GM18867 (cell line): Measurements from ENCODE around the gene PTPRF.
"Not testable (repeated sequence)": the region's sequence is repeated elsewhere in the genome, so short reads cannot be mapped to it uniquely, and the experiment has no call there.

Experiments
- ATAC-seq: cut with Tn5 transposase; IDR thresholded peaks from one replicate; pipeline ENCODE4 v1.9.1; 2021; ENCODE audit warnings: mild to moderate bottlenecking, moderate library complexity; ENCODE audit not compliant: unreplicated experiment

Gene PTPRF

DNA sequence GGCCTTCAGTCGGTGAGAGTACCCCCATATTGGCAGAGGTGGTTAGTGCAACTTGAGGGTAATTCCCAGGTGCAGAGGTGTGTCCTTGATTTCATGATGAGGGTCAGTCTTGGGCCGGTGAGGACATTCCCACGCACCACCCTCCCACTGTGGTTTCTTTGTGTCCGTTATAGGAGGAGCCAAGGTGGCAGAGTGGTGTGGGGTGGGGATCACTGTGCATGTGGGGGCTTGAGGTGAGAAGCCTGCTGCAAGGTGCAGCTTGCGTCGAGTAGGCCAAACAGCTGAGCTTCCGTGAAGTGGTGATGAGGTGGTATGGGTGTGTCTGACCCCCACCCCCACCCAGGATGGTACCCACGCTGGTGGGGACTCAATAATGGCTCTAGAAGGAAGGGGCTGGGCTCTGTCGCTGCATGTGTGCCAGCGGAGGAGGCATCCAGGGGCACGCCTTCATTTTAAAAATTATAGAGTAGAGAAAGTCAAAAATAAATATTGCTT lies 6.2 kb downstream of the PTPRF start:
- ATAC-seq, result no peak

- no peak for ATAC-seq
Observed at GRCh38 chr1:43537423-43538142, 6.9 kb downstream of the PTPRF start.

GRCh38 chr1:43538143-43538487 lies 7.4 kb downstream of the PTPRF start:
- ATAC-seq, result no peak

DNA sequence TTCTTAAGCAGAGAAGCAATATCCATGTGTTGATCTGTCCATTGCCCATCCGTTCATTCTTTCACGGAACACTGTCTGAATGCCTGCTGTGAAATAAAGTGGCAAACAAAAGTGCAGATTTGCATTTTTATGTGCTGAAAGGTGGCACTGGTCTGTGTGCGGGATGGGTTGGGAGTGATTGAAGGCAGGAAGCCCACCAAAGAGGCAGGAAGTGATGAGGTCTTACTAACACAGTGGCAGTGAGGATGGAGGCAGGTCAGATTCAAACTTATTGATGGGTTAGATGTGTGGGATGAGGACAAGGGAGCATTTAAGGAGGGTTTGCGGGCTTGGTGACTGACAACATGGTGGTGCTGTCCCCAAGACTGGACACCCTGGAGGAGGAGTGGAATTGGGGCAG lies 8.3 kb downstream of the PTPRF start:
- no peak for ATAC-seq

GRCh38 chr1:43539726-43540434 lies 9.2 kb downstream of the PTPRF start:
- no peak for ATAC-seq

GRCh38 chr1:43540653-43541071 lies 10.0 kb downstream of the PTPRF start:
- no peak for ATAC-seq

GRCh38 chr1:43541141-43541540 lies 10.5 kb downstream of the PTPRF start:
- no peak for ATAC-seq

GRCh38 chr1:43541721-43542401 lies 11.2 kb downstream of the PTPRF start:
- ATAC-seq, result no peak

DNA sequence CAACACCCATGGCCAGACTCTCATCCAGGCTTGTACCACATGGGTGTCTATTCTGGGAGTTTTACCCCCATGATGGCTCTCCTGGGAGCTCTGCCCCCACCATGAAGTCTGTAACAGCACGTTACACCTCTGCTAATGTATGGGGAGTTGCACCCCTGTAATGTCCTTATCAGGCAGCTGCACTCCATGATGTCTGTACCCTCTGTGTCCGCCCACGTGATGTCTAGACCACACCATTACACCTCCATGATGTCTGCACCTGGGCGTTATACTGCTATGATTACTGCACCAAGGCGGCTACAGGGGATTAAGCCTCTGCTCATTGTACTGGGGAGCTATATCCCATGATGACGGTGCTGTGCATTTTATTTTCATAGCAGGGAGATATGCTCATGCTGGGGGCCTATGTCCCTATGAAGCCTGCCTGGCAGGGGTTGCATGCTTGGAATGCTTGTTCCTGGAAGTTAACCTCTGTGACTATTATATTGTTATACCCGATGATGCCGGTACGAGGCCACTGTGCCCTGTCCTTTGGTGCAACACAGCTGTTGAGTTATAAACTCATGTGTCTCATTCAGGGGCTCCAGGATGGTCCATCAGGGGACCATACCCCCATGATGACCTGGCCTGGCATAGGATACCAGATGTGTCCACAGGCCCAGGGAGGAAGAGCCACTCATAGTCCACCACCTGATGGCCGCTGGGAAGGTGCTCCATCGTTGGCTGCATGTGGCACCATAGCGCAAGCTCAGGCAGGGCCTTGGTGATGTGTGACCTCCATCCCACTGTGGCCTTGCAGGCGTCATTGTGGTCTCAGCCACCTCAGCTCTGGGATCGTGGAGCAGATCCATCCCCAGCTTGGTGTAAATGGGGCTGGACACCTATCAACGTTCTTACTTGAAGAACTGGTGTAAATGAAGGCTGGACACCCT lies 12.1 kb downstream of the PTPRF start:
- no peak for ATAC-seq

GRCh38 chr1:43543567-43543966 lies 12.9 kb downstream of the PTPRF start:
- no peak for ATAC-seq

- ATAC-seq, result no peak
Observed at GRCh38 chr1:43545339-43545694, 14.6 kb downstream of the PTPRF start.

GRCh38 chr1:43545695-43546387 lies 15.2 kb downstream of the PTPRF start:
- no peak for ATAC-seq

DNA sequence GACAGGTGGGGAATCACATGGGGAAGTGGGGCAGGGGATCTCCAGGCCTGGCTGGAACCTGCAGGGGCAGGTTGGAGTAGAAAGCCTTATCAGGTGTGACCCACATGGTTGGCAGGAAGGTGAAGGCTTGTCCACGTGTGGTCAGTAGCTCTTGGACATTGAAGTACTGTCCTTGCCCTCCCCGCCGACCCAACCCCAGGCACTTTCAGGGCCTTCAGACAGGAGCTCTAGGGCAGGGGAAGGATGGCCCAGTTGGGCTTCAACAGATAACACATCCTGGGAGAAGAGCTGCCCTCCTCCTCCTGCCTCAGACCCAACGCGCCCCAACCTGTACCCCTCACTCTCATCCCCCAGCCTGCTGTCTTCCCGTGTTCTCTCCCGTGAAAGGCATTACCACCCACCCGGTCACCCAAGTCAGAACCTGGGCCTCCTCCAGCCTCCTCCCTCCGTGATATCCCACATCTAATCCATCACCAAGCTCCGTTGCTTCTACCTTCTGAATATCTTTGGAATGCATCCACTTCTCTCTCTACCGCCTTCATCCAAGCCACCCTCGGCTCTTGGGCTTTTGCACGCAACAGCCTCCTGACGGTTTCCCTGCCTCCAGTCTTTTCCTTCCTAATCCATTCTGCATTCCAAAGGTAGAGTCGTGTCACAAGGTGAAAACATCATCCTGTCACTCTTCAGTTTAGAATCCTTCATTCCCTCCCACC lies 15.9 kb downstream of the PTPRF start:
- ATAC-seq, result no peak

GRCh38 chr1:43547538-43548072 lies 16.9 kb downstream of the PTPRF start:
- ATAC-seq, result no peak

GRCh38 chr1:43548285-43549271 lies 17.9 kb downstream of the PTPRF start:
- no peak for ATAC-seq

DNA sequence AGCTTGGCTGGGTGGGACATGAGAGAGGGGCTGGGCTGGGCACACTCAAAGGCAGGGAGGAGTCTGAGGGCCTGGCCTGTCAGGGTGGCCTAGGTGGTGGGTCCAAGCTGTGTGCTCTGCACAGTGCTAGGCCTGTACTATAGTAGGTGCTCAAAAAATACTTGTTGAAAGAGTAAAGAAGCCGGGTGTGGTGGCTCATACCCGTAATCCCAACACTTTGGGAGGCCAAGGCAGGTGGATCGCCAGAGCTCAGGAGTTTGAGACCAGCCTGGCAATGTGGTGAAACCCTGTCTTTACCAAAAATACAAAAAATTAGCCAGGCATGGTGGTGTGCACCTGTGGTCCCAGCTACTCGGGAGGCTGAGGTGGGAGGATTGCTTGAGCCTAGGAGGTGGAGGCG lies 18.7 kb downstream of the PTPRF start:
- not testable (repeated sequence) for ATAC-seq

- no peak for ATAC-seq
Observed at GRCh38 chr1:43549921-43550597, 19.4 kb downstream of the PTPRF start.
